Lower leg skin (tissue), 4 donors: ENCODE results near the gene NT5DC3. TPM values are rescaled to one million over a fixed set of nuclear protein-coding genes. Genes with fewer than 3 reads are reported as not detected.

Source experiments
- DNase-seq, 2 donors: peaks; one replicate each; pipeline ENCODE4 v3.0.0-alpha.2; 2019; ENCODE audit warnings: low spot score in 2 of 2
- H3K4me3 ChIP-seq: fragments of 200-600 bp; sonication (generic); 2 replicates; pipeline ENCODE4 v1.5.1; 2017; ENCODE audit warnings: mild to moderate bottlenecking, low read depth; ENCODE audit not compliant: poor library complexity, severe bottlenecking
- POLR2A ChIP-seq, 2 donors: fragments of 450-650 bp; IDR thresholded peaks; one replicate each; pipeline ENCODE4 v1.6.1; 2016 to 2017; ENCODE audit warnings: antibody characterized with exemption in 2 of 2, mild to moderate bottlenecking in 1 of 2, moderate library complexity in 1 of 2
- WGBS, 2 donors: methylation state at CpG; one replicate each; pipeline ENCODE4 v1.1.5; 2018; 5-methylcytosine and 5-hydroxymethylcytosine counted together
- intact Hi-C: fragments of 100-400 bp; cut with DNase I; formaldehyde crosslinking; loops from one replicate; pipeline ENCODE4 v1.15.0; 2023; ENCODE audit warnings: low total_unique reads
- total RNA-seq, 4 donors: library from RNA; depleted of rRNA; stranded (reverse); fragments of >200 nt; gene quantifications; one replicate each; pipeline ENCODE4 v1.1.0, GENCODE V29; 2016
- TF ChIP-seq, protein P1 (sequence below), 3 donors: fragments of 450-650 bp; IDR thresholded peaks; one replicate each; pipeline ENCODE4 v1.5.1; 2016; ENCODE audit warnings: antibody characterized with exemption in 3 of 3, mild to moderate bottlenecking in 3 of 3, moderate library complexity in 2 of 3

NT5DC3 gene
- total RNA-seq, 4 donors from 2014 or later, result 2.9 to 4.2 (median 3.5) TPM

DNA sequence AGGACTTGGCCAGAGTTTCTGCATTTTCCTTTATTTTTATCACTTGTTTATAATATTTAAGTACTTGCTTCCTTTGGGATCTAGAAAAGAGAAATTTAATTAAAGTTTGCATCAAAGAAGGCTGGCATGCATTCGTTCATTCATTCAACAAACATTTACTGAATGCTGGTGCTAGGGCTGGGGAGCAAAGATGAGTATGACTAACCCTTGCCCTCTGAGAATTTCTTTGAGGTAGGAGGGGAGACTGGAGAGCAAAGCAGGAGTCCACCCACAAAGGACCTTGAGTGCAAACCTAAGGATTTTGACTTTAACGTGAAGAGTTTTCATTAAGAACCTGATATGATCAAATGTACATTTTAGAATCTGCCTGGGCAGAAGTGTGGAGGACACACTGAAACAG lies 16.1 kb upstream of the NT5DC3 start:
- no peak for TF ChIP-seq POLR2A (IDR thresholded peaks at IDR 0.05)
- TF ChIP-seq, protein P1, sequence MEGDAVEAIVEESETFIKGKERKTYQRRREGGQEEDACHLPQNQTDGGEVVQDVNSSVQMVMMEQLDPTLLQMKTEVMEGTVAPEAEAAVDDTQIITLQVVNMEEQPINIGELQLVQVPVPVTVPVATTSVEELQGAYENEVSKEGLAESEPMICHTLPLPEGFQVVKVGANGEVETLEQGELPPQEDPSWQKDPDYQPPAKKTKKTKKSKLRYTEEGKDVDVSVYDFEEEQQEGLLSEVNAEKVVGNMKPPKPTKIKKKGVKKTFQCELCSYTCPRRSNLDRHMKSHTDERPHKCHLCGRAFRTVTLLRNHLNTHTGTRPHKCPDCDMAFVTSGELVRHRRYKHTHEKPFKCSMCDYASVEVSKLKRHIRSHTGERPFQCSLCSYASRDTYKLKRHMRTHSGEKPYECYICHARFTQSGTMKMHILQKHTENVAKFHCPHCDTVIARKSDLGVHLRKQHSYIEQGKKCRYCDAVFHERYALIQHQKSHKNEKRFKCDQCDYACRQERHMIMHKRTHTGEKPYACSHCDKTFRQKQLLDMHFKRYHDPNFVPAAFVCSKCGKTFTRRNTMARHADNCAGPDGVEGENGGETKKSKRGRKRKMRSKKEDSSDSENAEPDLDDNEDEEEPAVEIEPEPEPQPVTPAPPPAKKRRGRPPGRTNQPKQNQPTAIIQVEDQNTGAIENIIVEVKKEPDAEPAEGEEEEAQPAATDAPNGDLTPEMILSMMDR (IDR thresholded peaks at IDR 0.05), result no peak
- DNase-seq, result no peak
- WGBS, 2 donors, result 92 to 97% methylated on average over 2 of the region's 2 CpGs
- no peak overlapping the region for H3K4me3 ChIP-seq
- intact Hi-C loops, result no loop called here

DNA sequence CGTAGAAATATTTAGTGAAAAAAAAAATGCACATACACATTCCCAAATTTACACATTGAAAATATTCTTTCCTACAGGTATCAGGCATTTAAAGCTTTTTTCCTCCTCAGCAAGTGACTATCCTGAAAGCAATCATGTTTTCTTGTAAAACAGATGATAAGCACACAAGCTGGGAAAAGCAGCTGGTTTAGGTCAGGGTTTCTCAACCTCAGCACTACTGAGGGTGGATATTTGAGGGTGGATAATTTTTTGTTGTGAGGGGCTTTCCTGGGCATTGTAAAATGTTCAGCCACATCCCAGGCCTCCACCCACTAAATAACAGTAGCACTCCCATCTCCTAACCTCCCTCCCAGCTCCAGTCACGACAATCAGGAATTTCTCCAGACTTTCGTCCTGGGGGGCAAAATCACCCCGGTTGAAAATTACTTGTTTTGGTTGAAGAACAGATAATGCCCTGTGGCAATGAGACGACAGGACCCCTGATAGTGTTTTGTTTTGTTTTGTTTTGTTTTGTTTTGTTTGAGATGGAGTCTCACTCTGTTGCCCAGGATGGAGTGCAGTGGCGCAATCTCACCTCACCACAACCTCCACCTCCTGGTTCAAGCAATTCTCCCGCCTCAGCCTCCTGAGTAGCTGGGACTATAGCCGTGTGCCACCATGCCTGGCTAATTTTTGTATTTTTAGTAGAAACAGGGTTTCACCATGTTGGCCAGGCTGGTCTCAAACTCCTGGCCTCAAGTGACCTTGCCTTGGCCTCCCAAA lies 15.0 kb upstream of the NT5DC3 start:
- intact Hi-C loops, result no loop called here
- WGBS, 2 donors, result 91 to 93% methylated on average over 8 of the region's 8 CpGs
- DNase-seq, result no peak
- TF ChIP-seq, protein P1 (IDR thresholded peaks at IDR 0.05), result no peak
- no peak for TF ChIP-seq POLR2A (IDR thresholded peaks at IDR 0.05)
- no peak overlapping the region for H3K4me3 ChIP-seq

DNA sequence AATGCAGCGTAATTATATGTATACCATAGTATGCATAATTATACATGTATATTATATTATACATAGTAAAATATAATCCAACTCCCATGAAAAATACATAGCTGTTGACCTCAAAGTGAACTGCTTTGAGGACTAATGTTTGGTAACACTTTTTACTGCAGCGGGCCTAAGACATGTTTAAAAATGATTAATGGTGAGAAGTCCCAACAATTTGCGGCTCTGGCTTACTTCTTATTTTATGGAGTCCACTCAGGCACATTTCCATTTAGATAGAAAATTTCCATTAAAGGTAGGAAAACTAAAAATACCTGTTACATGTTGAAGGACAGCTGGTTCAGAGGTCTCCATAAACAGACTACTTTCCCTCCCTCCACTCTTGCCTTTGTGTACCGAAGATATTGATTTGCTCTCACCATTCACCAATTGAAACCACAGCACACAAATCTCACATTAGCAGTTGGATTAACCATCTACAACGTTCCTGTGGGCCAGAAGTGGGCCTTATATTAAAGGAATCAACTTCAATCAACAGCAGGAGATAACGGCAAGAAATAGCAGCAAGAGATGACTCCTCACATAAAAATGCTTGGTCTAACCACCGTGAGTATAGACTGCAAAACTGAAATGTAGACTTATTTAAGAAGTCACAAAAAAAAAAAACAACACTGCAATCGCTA lies 14.1 kb upstream of the NT5DC3 start:
- WGBS, 2 donors, result 87 to 89% methylated on average over 8 of the region's 8 CpGs
- DNase-seq, result no peak
- TF ChIP-seq, protein P1 (IDR thresholded peaks at IDR 0.05), result no peak
- no peak overlapping the region for H3K4me3 ChIP-seq
- intact Hi-C loops, result no loop called here

DNA sequence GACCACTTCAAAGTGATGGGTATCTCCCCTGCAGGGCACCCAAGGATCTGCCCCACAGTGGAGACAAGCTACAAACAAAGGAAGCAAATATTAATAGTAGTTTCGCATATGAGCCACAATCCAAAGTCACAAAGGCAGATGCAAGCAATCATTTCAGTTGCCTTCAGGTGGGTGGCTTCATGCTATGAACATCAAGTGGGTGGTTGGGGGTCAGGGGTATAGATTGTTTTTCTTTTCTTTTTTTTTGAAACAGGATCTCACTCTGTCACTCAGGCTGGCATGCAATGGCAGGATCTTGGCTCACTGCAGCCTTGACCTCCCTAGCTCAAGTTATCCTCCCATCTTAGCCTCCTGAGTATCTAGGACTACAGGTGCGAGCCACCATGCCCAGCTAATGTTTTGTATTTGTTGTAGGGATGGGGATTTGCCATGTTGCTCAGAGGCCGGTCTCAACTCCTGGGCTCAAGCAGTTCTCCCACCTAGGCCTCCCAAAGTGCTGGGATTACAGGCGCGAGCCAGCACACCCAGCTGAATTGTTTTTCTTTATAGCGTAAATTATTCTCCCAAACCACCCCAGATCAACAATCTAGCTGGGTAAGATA lies 13.4 kb upstream of the NT5DC3 start:
- DNase-seq, result no peak
- intact Hi-C loops, result no loop called here
- H3K4me3 ChIP-seq, result no peak overlapping the region
- TF ChIP-seq POLR2A (IDR thresholded peaks at IDR 0.05), result no peak
- TF ChIP-seq, protein P1 (IDR thresholded peaks at IDR 0.05), result no peak
- WGBS, 2 donors, result 93 to 99% methylated on average over 6 of the region's 6 CpGs

DNA sequence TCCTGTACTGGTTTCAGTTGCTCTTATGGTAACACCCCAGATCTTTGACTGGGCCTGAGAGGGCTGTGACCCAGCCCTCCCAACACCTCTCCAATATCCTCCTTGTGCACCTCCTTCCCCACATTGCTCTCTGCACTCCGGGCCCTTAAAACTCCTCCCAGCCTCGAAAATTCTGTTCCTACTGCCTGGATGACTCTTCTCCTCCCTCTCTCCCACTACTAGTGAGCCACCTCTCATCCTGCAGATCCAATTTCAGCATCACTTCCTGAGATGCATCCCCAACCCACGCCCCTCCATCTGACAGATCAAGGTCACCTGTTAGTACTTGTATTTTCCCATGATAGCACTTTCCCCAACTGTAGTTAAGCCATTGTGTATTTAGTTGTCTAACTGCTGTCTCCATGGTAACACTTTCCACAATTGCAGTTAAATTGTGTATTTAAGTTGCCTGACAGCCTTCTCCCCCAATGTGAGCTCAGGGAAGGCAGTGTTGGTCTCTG lies 11.5 kb upstream of the NT5DC3 start:
- DNase-seq, result no peak

More for the DNA sequence above, 11.5 kb upstream of the NT5DC3 start:
- intact Hi-C loops, result no loop called here
- H3K4me3 ChIP-seq, result no peak overlapping the region
- TF ChIP-seq POLR2A (IDR thresholded peaks at IDR 0.05), result no peak
- TF ChIP-seq, protein P1 (IDR thresholded peaks at IDR 0.05), result no peak
- WGBS, 2 donors, result 48 to 50% methylated on average over 3 of the region's 3 CpGs
